Loucy (cell line): ENCODE measurements around the gene FOXP4.

Experiments
- H2AFZ ChIP-seq: fragments of 200-600 bp; sonication (generic); 2 replicates; pipeline ENCODE4 v1.6.0; 2016; ENCODE audit warnings: antibody characterized with exemption, mild to moderate bottlenecking, low read length, moderate library complexity
- H3F3A ChIP-seq: fragments of 200-600 bp; 2 replicates; pipeline ENCODE4 v1.6.0; 2016; ENCODE audit warnings: antibody characterized with exemption, low read depth, mild to moderate bottlenecking
- H3K27me3 ChIP-seq: fragments of 200-600 bp; sonication (generic); 2 replicates; pipeline ENCODE4 v1.6.1; 2014; ENCODE audit warnings: low read length, mild to moderate bottlenecking; ENCODE audit not compliant: insufficient read depth, poor library complexity, severe bottlenecking
- H3K36me3 ChIP-seq: fragments of 200-600 bp; sonication (generic); 2 replicates; pipeline ENCODE4 v1.6.1; 2016; ENCODE audit warnings: low read length; ENCODE audit not compliant: insufficient read depth
- H3K4me1 ChIP-seq: fragments of 200-600 bp; sonication (generic); 2 replicates; pipeline ENCODE4 v1.5.1; 2014; ENCODE audit warnings: low read length, mild to moderate bottlenecking; ENCODE audit not compliant: insufficient read depth, poor library complexity, severe bottlenecking
- H3K4me2 ChIP-seq: fragments of 200-600 bp; sonication (generic); 2 replicates; pipeline ENCODE4 v1.6.0; 2014; ENCODE audit warnings: antibody characterized with exemption, low read length, low read depth, mild to moderate bottlenecking; ENCODE audit not compliant: poor library complexity, severe bottlenecking
- H3K4me3 ChIP-seq: fragments of 200-600 bp; sonication (generic); 2 replicates; pipeline ENCODE4 v1.5.1; 2014; ENCODE audit warnings: low read length, mild to moderate bottlenecking, mixed read lengths; ENCODE audit not compliant: poor library complexity, severe bottlenecking
- H3K79me2 ChIP-seq: fragments of 200-600 bp; sonication (generic); 2 replicates; pipeline ENCODE4 v1.6.1; 2014; ENCODE audit warnings: low read length; ENCODE audit not compliant: insufficient read depth
- H3K9ac ChIP-seq: fragments of 200-600 bp; sonication (generic); 2 replicates; pipeline ENCODE4 v1.6.0; 2014; ENCODE audit warnings: mild to moderate bottlenecking, low read depth, low read length, moderate library complexity; ENCODE audit not compliant: poor library complexity, severe bottlenecking
- H3K9me2 ChIP-seq: fragments of 200-600 bp; sonication (generic); replicated peaks from 2 replicates; pipeline ENCODE4 v1.6.1; 2016; ENCODE audit warnings: low read depth, low read length, mixed read lengths
- H3K9me3 ChIP-seq: fragments of 200-600 bp; sonication (generic); 2 replicates; pipeline ENCODE4 v1.6.1; 2014; ENCODE audit warnings: mild to moderate bottlenecking, antibody characterized with exemption, low read length, low read depth; ENCODE audit not compliant: insufficient read depth
- H4K20me1 ChIP-seq: fragments of 200-600 bp; sonication (generic); 2 replicates; pipeline ENCODE4 v1.6.0; 2014; ENCODE audit warnings: antibody characterized with exemption, low read length, mild to moderate bottlenecking; ENCODE audit not compliant: insufficient read depth, poor library complexity, severe bottlenecking
- CTCF ChIP-seq: fragments of 200-600 bp; sonication (generic); conservative IDR thresholded peaks from 2 replicates; pipeline ENCODE4 v1.5.1; 2014; ENCODE audit warnings: mild to moderate bottlenecking, antibody characterized with exemption, low read length
- EZH2phosphoT487 ChIP-seq: fragments of 200-600 bp; IDR thresholded peaks from 2 replicates; pipeline ENCODE4 v1.6.1; 2018; ENCODE audit warnings: antibody characterized with exemption, mild to moderate bottlenecking, moderate library complexity, borderline replicate concordance

The FOXP4 gene

GRCh38 chr6:41580690-41581089, 34.5 kb downstream of the FOXP4 start:
- no peak overlapping the region for H3K4me3 ChIP-seq
- no peaks in the 10 kb centered on the region for H3K9me3 ChIP-seq
- H3K9me2 ChIP-seq: no peaks in the 10 kb centered on the region
- H3K9ac ChIP-seq: no peak overlapping the region
- H4K20me1 ChIP-seq: no peaks in the 10 kb centered on the region
- H2AFZ ChIP-seq: no peak overlapping the region
- no peak overlapping the region for H3K4me2 ChIP-seq
- H3K27me3 ChIP-seq: no peaks in the 10 kb centered on the region
- no peaks in the 10 kb centered on the region for H3F3A ChIP-seq
- H3K36me3 ChIP-seq: peaks cover 35% of the 10 kb centered on the region; the same call in 1 of the 2 replicates
- peaks cover 18% of the 10 kb centered on the region for H3K4me1 ChIP-seq
- no peak for TF ChIP-seq CTCF
- no peak for TF ChIP-seq EZH2phosphoT487
- no peaks in the 10 kb centered on the region for H3K79me2 ChIP-seq

GRCh38 chr6:41581381-41581991, 35.3 kb downstream of the FOXP4 start:
- peaks cover 18% of the 10 kb centered on the region for H3K4me1 ChIP-seq
- no peaks in the 10 kb centered on the region for H3K9me3 ChIP-seq
- no peak overlapping the region for H3K9ac ChIP-seq
- H4K20me1 ChIP-seq: no peaks in the 10 kb centered on the region
- H3K79me2 ChIP-seq: no peaks in the 10 kb centered on the region
- no peak overlapping the region for H3K4me2 ChIP-seq
- TF ChIP-seq CTCF (no peak), EZH2phosphoT487 (no peak)
- H3K36me3 ChIP-seq: peaks cover 42% of the 10 kb centered on the region; the same call in 1 of the 2 replicates
- H3K27me3 ChIP-seq: no peaks in the 10 kb centered on the region
- H2AFZ ChIP-seq: no peak overlapping the region
- no peaks in the 10 kb centered on the region for H3F3A ChIP-seq
- H3K9me2 ChIP-seq: no peaks in the 10 kb centered on the region
- H3K4me3 ChIP-seq: no peak overlapping the region

GRCh38 chr6:41582540-41582939, 36.4 kb downstream of the FOXP4 start:
- Histone ChIP-seq H3K27me3 (no peaks in the 10 kb centered on the region), H3K4me1 (peaks cover 17% of the 10 kb centered on the region), H3K4me2 (no peak overlapping the region), H3K9me2 (no peaks in the 10 kb centered on the region), H3K9me3 (no peaks in the 10 kb centered on the region), H4K20me1 (no peaks in the 10 kb centered on the region), H2AFZ (no peak overlapping the region), H3K79me2 (no peaks in the 10 kb centered on the region), H3K4me3 (no peak overlapping the region), H3K36me3 (peaks cover 47% of the 10 kb centered on the region; the same call in 1 of the 2 replicates), H3K9ac (no peak overlapping the region), H3F3A (no peaks in the 10 kb centered on the region)
- TF ChIP-seq EZH2phosphoT487 (no peak), CTCF (no peak)
